Uterus (tissue), 4 donors: ENCODE measurements around the gene ELOA2. TPM values are rescaled to one million over a fixed set of nuclear protein-coding genes. Genes with fewer than 3 reads are reported as not detected.
"Not testable (repeated sequence)": the region's sequence is repeated elsewhere in the genome, so short reads cannot be mapped to it uniquely, and the experiment has no call there.

Experiments used
- DNase-seq, 2 donors: peaks; one replicate each; pipeline ENCODE4 v3.0.0-alpha.2; 2019 to 2020
- H3K27ac ChIP-seq, 2 donors: fragments of 200-600 bp; sonication (generic); 1 replicate in 1 of 2; 2 replicates in 1 of 2; pipeline ENCODE4 v1.5.1; 2016 to 2018
- H3K27me3 ChIP-seq, 2 donors: fragments of 200-600 bp; sonication (generic); one replicate each; pipeline ENCODE4 v1.5.1; 2018 to 2019; ENCODE audit warnings: control low read depth in 1 of 2
- H3K36me3 ChIP-seq, 2 donors: fragments of 200-600 bp; sonication (generic); one replicate each; pipeline ENCODE4 v1.5.1; 2019; ENCODE audit warnings: control low read depth in 1 of 2
- H3K4me1 ChIP-seq, 2 donors: fragments of 200-600 bp; sonication (generic); one replicate each; pipeline ENCODE4 v1.5.1; 2018 to 2019; ENCODE audit warnings: control low read depth in 1 of 2
- H3K4me3 ChIP-seq, 2 donors: fragments of 200-600 bp; sonication (generic); 1 replicate in 1 of 2; 2 replicates in 1 of 2; pipeline ENCODE4 v1.5.1; 2018 to 2019; ENCODE audit warnings: mild to moderate bottlenecking in 1 of 2
- H3K9me3 ChIP-seq, 2 donors: fragments of 200-600 bp; sonication (generic); one replicate each; pipeline ENCODE4 v1.5.1; 2019; ENCODE audit warnings: control low read depth in 1 of 2
- intact Hi-C: fragments of 100-400 bp; cut with DNase I; formaldehyde crosslinking; loops from one replicate; pipeline ENCODE4 v1.15.1; 2023; ENCODE audit warnings: low total_unique reads
- total RNA-seq, 4 donors: library from RNA; depleted of rRNA in 3 of 4; stranded (reverse); fragments of >200 nt in 3 of 4; gene quantifications; one replicate each; pipeline versions ENCODE4 v1.1.0 to v1.2.4, GENCODE V29; 2014 to 2023
- donor health status: DM: yes; HTN: yes; CAD: no.

Gene ELOA2
- total RNA-seq, 4 donors from 2014 or later: not detected

- intact Hi-C loops, H3K9me3 ChIP-seq, H3K36me3 ChIP-seq, H3K4me1 ChIP-seq, H3K27me3 ChIP-seq, DNase-seq, H3K4me3 ChIP-seq, H3K27ac ChIP-seq: not testable (repeated sequence)
Observed at GRCh38 chr18:47025557-47026174, 9.8 kb downstream of the ELOA2 start.

- H3K27ac ChIP-seq, H3K9me3 ChIP-seq, H3K36me3 ChIP-seq, intact Hi-C loops, H3K4me1 ChIP-seq, DNase-seq, H3K4me3 ChIP-seq, H3K27me3 ChIP-seq: not testable (repeated sequence)
Observed at GRCh38 chr18:47023769-47024465, 11.5 kb downstream of the ELOA2 start.

- H3K27ac ChIP-seq, H3K27me3 ChIP-seq, DNase-seq, intact Hi-C loops, H3K4me3 ChIP-seq, H3K9me3 ChIP-seq, H3K4me1 ChIP-seq, H3K36me3 ChIP-seq: not testable (repeated sequence)
Observed at GRCh38 chr18:47022821-47023220, 12.6 kb downstream of the ELOA2 start.

GRCh38 chr18:47020757-47021156 is 14.7 kb downstream of the ELOA2 start:
- H3K36me3 ChIP-seq, DNase-seq, H3K27ac ChIP-seq, H3K4me3 ChIP-seq, intact Hi-C loops, H3K27me3 ChIP-seq, H3K9me3 ChIP-seq, H3K4me1 ChIP-seq: not testable (repeated sequence)

- H3K27me3 ChIP-seq, H3K36me3 ChIP-seq, intact Hi-C loops, H3K4me3 ChIP-seq, H3K4me1 ChIP-seq, DNase-seq, H3K27ac ChIP-seq, H3K9me3 ChIP-seq: not testable (repeated sequence)
Observed at GRCh38 chr18:47019870-47020269, 15.6 kb downstream of the ELOA2 start.

Other genes with a start within 250 kb of the ELOA2 start
- gene PIAS2, start 118.1 kb downstream of the ELOA2 start, total RNA-seq: 10 to 100 TPM; 13.1 to 68.6 (median 34.8) TPM
- gene KATNAL2, start 118.0 kb downstream of the ELOA2 start, total RNA-seq: 10 to 100 TPM in 1 of 4 donors, 1 to 10 TPM in 2, not detected in 1; 2.8 to 14.3 (median 3.6) TPM
- gene HDHD2, start 114.9 kb upstream of the ELOA2 start, total RNA-seq: 10 to 100 TPM in 3 of 4 donors, 1 to 10 TPM in 1; 8.8 to 57.7 (median 21.9) TPM
- 10 to 100 TPM; 10.6 to 27.9 (median 12.8) TPM for gene IER3IP1, start 140.7 kb upstream of the ELOA2 start, total RNA-seq
- not detected for gene SKOR2, start 216.0 kb upstream of the ELOA2 start, total RNA-seq